Measurements from ENCODE around the gene GRIK3. TPM values are rescaled to one million over a fixed set of nuclear protein-coding genes. Genes with fewer than 3 reads are reported as not detected.

Gene GRIK3
- total RNA-seq, 1 donor from 2014 or later, result not detected

GRCh38 chr1:36913484-36914060, 120.7 kb downstream of the GRIK3 start:
- H3K27ac Mint-ChIP-seq (ENCODE audit: unreplicated experiment), result no peak overlapping the region
- H3K4me1 Mint-ChIP-seq (ENCODE audit: unreplicated experiment), result no peaks in the 10 kb centered on the region
- peak; percentile 72 for DNase-seq (ENCODE audit: extremely low spot score, unreplicated experiment)
- no peaks in the 10 kb centered on the region for H3K9me3 Mint-ChIP-seq (ENCODE audit: unreplicated experiment)
- H3K27me3 Mint-ChIP-seq (ENCODE audit: unreplicated experiment), result no peaks in the 10 kb centered on the region
- no peak overlapping the region for H3K4me3 Mint-ChIP-seq (ENCODE audit: unreplicated experiment)
- no peak for TF ChIP-seq CTCF (IDR thresholded peaks at IDR 0.05)
- no peaks in the 10 kb centered on the region for H3K36me3 Mint-ChIP-seq (ENCODE audit: unreplicated experiment)

GRCh38 chr1:36913016-36913415, 121.3 kb downstream of the GRIK3 start:
- Mint-ChIP-seq H3K9me3 (ENCODE audit: unreplicated experiment) (no peaks in the 10 kb centered on the region), H3K36me3 (ENCODE audit: unreplicated experiment) (no peaks in the 10 kb centered on the region), H3K4me1 (ENCODE audit: unreplicated experiment) (no peaks in the 10 kb centered on the region), H3K27ac (ENCODE audit: unreplicated experiment) (no peak overlapping the region), H3K27me3 (ENCODE audit: unreplicated experiment) (no peaks in the 10 kb centered on the region), H3K4me3 (ENCODE audit: unreplicated experiment) (no peak overlapping the region)
- DNase-seq (ENCODE audit: extremely low spot score, unreplicated experiment), result peak; percentile 72
- TF ChIP-seq CTCF (IDR thresholded peaks at IDR 0.05), result no peak

- no peak overlapping the region for H3K27ac Mint-ChIP-seq (ENCODE audit: unreplicated experiment)
- no peaks in the 10 kb centered on the region for H3K4me1 Mint-ChIP-seq (ENCODE audit: unreplicated experiment)
- TF ChIP-seq CTCF (IDR thresholded peaks at IDR 0.05), result no peak
- no peaks in the 10 kb centered on the region for H3K9me3 Mint-ChIP-seq (ENCODE audit: unreplicated experiment)
- DNase-seq (ENCODE audit: extremely low spot score, unreplicated experiment), result peak; percentile 71
- no peak overlapping the region for H3K4me3 Mint-ChIP-seq (ENCODE audit: unreplicated experiment)
- H3K36me3 Mint-ChIP-seq (ENCODE audit: unreplicated experiment), result no peaks in the 10 kb centered on the region
- H3K27me3 Mint-ChIP-seq (ENCODE audit: unreplicated experiment), result no peaks in the 10 kb centered on the region
Measured at GRCh38 chr1:36912365-36912865, 121.9 kb downstream of the GRIK3 start.

- no peaks in the 10 kb centered on the region for H3K9me3 Mint-ChIP-seq (ENCODE audit: unreplicated experiment)
- DNase-seq (ENCODE audit: extremely low spot score, unreplicated experiment), result peak; percentile 82
- H3K4me1 Mint-ChIP-seq (ENCODE audit: unreplicated experiment), result no peaks in the 10 kb centered on the region
- H3K4me3 Mint-ChIP-seq (ENCODE audit: unreplicated experiment), result no peak overlapping the region
- no peak for TF ChIP-seq CTCF (IDR thresholded peaks at IDR 0.05)
- no peaks in the 10 kb centered on the region for H3K36me3 Mint-ChIP-seq (ENCODE audit: unreplicated experiment)
- no peaks in the 10 kb centered on the region for H3K27me3 Mint-ChIP-seq (ENCODE audit: unreplicated experiment)
- no peak overlapping the region for H3K27ac Mint-ChIP-seq (ENCODE audit: unreplicated experiment)
Measured at GRCh38 chr1:36911561-36912364, 122.6 kb downstream of the GRIK3 start.

- DNase-seq (ENCODE audit: extremely low spot score, unreplicated experiment), result peak; percentile 56
- Mint-ChIP-seq H3K4me3 (ENCODE audit: unreplicated experiment) (no peak overlapping the region), H3K9me3 (ENCODE audit: unreplicated experiment) (no peaks in the 10 kb centered on the region), H3K27ac (ENCODE audit: unreplicated experiment) (no peak overlapping the region), H3K36me3 (ENCODE audit: unreplicated experiment) (no peaks in the 10 kb centered on the region), H3K27me3 (ENCODE audit: unreplicated experiment) (no peaks in the 10 kb centered on the region), H3K4me1 (ENCODE audit: unreplicated experiment) (no peaks in the 10 kb centered on the region)
- TF ChIP-seq CTCF (IDR thresholded peaks at IDR 0.05), result no peak
Measured at GRCh38 chr1:36910886-36911540, 123.3 kb downstream of the GRIK3 start.
